ENCODE results near the gene MZT2B. TPM values are rescaled to one million over a fixed set of nuclear protein-coding genes. Genes with fewer than 3 reads are reported as not detected.

MZT2B gene
- total and polyA plus RNA-seq, 2 of the 13 experiments (the other 11 are each of a cell fraction or from before 2014, with no cell fraction given), result 253 to 410 TPM

DNA sequence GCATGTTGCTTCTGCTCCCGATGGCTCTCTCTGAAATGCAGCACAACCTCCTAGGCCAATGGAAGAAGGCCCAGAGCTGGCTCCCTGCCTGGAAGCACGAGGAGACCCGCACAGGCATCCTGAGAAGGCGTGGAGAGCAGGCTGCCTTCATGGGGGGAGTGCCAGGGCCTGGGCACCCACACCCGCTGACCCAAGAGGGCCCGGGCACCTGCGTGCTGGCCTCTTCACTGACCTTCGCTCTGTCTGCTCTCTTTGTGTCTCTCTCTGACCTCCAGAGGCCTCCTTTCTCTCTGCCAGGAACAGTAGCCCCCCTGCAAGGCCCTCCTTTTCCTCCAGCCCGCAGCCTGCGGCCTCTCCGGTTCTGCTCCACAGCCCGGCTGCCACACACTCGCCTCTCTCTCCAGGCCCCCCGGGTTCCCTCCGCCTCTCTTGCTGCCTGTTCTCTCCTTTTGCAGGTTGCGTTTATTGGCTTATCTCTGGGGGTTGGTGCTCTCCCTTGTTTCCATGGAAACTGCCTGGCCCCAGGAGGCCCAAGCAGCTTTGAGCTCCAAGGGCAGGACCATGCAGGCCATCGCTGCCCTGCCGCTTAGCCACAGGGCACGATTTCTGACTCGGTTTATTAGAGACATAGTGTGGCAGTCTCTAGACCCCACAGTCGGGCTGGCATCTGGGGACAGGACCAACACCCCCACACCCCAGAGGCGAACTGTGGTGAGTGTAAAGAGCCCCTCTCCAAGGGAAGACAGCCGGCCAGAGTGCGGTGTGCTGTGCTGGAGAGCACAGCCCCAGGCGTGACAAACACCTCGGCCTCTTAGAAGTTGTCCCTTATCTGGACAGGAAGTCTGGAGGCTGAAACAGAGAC is 1.7 kb downstream of the MZT2B start (continued):
- TF ChIP-seq ZSCAN29 (CRISPR knock-in tag; conservative IDR thresholded peaks at IDR 0.05), result no peak
- TF ChIP-seq POLR2A (IDR thresholded peaks at IDR 0.05; ENCODE audit: insufficient read depth in 1 of 2, low read depth in 2 of 2, low read length in 2 of 2), result no peak
- TF ChIP-seq PHF8 (CRISPR knock-in tag; IDR thresholded peaks at IDR 0.05), result peak; percentile 20; the same call in 1 of the 2 replicates
- no peak for TF ChIP-seq TGIF2 (CRISPR knock-in tag; IDR thresholded peaks at IDR 0.05)
- TF ChIP-seq RFX3 (CRISPR knock-in tag; IDR thresholded peaks at IDR 0.05), result peak; percentile 55; the same call in 1 of the 2 replicates
- TF ChIP-seq, protein P1, sequence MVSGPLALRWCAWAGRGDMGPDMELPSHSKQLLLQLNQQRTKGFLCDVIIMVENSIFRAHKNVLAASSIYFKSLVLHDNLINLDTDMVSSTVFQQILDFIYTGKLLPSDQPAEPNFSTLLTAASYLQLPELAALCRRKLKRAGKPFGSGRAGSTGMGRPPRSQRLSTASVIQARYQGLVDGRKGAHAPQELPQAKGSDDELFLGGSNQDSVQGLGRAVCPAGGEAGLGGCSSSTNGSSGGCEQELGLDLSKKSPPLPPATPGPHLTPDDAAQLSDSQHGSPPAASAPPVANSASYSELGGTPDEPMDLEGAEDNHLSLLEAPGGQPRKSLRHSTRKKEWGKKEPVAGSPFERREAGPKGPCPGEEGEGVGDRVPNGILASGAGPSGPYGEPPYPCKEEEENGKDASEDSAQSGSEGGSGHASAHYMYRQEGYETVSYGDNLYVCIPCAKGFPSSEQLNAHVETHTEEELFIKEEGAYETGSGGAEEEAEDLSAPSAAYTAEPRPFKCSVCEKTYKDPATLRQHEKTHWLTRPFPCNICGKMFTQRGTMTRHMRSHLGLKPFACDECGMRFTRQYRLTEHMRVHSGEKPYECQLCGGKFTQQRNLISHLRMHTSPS (CRISPR knock-in tag; IDR thresholded peaks at IDR 0.05; ENCODE audit: low read depth), result peak; percentile 53; the same call in 1 of the 2 replicates
- peak; percentile 3; the same call in 1 of the 2 replicates for TF ChIP-seq SAP130 (CRISPR knock-in tag; IDR thresholded peaks at IDR 0.05; ENCODE audit: low read depth)
- no peak for TF ChIP-seq NCOA5 (CRISPR knock-in tag; IDR thresholded peaks at IDR 0.05)
- TF ChIP-seq, protein P2, sequence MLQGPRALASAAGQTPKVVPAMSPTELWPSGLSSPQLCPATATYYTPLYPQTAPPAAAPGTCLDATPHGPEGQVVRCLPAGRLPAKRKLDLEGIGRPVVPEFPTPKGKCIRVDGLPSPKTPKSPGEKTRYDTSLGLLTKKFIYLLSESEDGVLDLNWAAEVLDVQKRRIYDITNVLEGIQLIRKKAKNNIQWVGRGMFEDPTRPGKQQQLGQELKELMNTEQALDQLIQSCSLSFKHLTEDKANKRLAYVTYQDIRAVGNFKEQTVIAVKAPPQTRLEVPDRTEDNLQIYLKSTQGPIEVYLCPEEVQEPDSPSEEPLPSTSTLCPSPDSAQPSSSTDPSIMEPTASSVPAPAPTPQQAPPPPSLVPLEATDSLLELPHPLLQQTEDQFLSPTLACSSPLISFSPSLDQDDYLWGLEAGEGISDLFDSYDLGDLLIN (CRISPR knock-in tag; IDR thresholded peaks at IDR 0.05; ENCODE audit: borderline replicate concordance), result no peak
- no peak for TF ChIP-seq ZNF460 (CRISPR knock-in tag; IDR thresholded peaks at IDR 0.05; ENCODE audit: borderline replicate concordance)
- TF ChIP-seq, protein P3, sequence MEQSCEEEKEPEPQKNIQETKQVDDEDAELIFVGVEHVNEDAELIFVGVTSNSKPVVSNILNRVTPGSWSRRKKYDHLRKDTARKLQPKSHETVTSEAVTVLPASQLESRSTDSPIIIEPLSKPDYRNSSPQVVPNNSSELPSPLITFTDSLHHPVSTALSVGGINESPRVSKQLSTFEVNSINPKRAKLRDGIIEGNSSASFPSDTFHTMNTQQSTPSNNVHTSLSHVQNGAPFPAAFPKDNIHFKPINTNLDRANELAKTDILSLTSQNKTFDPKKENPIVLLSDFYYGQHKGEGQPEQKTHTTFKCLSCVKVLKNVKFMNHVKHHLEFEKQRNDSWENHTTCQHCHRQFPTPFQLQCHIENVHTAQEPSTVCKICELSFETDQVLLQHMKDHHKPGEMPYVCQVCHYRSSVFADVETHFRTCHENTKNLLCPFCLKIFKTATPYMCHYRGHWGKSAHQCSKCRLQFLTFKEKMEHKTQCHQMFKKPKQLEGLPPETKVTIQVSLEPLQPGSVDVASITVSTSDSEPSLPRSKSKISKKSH (CRISPR knock-in tag; IDR thresholded peaks at IDR 0.05; ENCODE audit: borderline replicate concordance), result no peak
- no peak for TF ChIP-seq CBX5 (CRISPR knock-in tag; IDR thresholded peaks at IDR 0.05; ENCODE audit: borderline replicate concordance)
- TF ChIP-seq STAG1 (CRISPR knock-in tag; IDR thresholded peaks at IDR 0.05), result no peak
- TF ChIP-seq ZNF792 (CRISPR knock-in tag; IDR thresholded peaks at IDR 0.05), result no peak
- TF ChIP-seq, protein P4, sequence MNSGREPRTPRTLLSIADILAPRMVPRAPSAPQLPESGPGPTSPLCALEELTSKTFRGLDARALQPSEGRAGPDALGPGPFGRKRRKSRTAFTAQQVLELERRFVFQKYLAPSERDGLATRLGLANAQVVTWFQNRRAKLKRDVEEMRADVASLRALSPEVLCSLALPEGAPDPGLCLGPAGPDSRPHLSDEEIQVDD (CRISPR knock-in tag; IDR thresholded peaks at IDR 0.05; ENCODE audit: borderline replicate concordance), result no peak
- TF ChIP-seq, protein P5, sequence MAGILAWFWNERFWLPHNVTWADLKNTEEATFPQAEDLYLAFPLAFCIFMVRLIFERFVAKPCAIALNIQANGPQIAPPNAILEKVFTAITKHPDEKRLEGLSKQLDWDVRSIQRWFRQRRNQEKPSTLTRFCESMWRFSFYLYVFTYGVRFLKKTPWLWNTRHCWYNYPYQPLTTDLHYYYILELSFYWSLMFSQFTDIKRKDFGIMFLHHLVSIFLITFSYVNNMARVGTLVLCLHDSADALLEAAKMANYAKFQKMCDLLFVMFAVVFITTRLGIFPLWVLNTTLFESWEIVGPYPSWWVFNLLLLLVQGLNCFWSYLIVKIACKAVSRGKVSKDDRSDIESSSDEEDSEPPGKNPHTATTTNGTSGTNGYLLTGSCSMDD (CRISPR knock-in tag; IDR thresholded peaks at IDR 0.05), result no peak
- no peak for TF ChIP-seq HMG20A (CRISPR knock-in tag; IDR thresholded peaks at IDR 0.05; ENCODE audit: borderline replicate concordance)
- TF ChIP-seq, protein P6, sequence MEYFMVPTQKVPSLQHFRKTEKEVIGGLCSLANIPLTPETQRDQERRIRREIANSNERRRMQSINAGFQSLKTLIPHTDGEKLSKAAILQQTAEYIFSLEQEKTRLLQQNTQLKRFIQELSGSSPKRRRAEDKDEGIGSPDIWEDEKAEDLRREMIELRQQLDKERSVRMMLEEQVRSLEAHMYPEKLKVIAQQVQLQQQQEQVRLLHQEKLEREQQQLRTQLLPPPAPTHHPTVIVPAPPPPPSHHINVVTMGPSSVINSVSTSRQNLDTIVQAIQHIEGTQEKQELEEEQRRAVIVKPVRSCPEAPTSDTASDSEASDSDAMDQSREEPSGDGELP (IDR thresholded peaks at IDR 0.05; ENCODE audit: borderline replicate concordance, low read depth), result no peak
- TF ChIP-seq ZFAT (CRISPR knock-in tag; conservative IDR thresholded peaks at IDR 0.05), result no peak
- no peak for TF ChIP-seq KLF16 (CRISPR knock-in tag; IDR thresholded peaks at IDR 0.05)
- TF ChIP-seq POLR2G (IDR thresholded peaks at IDR 0.05; ENCODE audit: low read depth, low read length), result no peak

All from HepG2 (cell line).